Mammary epithelial cell (primary cell): ENCODE measurements around the gene GAK.

Experiments
- EZH2 ChIP-seq: IDR thresholded peaks from 2 replicates; pipeline ENCODE4 v1.6.1; 2012; ENCODE audit warnings: low read length, inconsistent platforms, borderline replicate concordance
- TF ChIP-seq, protein P1 (sequence below), 2 donors: IDR thresholded peaks in 1 of 2; conservative IDR thresholded peaks in 1 of 2; 2 replicates each; pipeline ENCODE4 v1.5.1; 2011 to 2012; ENCODE audit warnings: inconsistent platforms in 2 of 2, low read length in 2 of 2, mild to moderate bottlenecking in 2 of 2, control low read depth in 1 of 2, low read depth in 1 of 2; ENCODE audit not compliant: insufficient read depth in 1 of 2; ENCODE audit errors: extremely low read depth in 1 of 2

DNA sequence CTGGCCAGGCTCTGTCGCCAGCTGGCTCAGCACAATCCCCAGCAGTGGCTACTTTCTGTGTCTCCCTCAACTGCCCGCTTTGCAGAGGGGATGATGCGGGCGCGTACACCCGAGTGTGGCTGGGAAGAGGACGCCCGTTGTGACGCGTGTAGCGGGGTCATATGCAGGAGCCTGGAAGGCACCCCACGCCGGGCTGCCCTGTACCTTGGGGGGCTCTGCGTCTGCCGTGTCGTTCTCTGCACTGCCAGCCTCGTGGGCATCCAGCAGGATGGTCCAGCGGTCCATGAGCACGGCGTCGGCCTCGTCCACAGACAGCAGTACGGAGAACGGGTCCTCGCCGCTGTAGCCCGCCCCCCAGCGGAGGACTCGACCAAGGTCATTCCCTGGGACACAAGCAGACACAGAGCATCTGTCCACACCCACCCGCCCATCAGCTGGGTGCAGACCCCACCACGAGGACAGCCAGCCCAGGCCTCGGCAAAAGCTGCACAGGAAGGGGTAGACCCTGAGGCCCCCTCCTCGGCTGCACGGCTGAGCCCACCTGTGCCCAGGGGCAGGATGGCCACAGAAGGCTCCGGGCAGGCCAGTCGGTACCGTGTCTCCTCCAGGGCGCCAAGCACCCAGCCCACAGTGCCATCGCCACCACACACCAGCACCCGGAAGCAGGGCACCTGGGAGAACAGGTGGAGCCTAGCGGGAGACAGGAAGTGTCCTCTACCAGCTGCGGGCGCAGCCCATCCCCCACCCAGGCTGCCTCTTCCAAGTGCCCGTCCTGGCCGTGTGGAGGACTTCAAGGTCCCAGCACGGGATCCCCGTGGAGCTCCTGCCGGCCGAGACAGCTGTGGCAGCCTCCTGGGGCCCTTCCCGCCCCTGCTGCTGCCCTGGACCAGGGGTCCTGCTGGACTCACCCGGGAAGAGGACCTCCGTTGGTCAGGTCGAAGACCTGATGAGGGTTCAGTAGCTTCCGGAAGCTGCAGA lies 30.4 kb upstream of the GAK start:
- TF ChIP-seq, protein P1, sequence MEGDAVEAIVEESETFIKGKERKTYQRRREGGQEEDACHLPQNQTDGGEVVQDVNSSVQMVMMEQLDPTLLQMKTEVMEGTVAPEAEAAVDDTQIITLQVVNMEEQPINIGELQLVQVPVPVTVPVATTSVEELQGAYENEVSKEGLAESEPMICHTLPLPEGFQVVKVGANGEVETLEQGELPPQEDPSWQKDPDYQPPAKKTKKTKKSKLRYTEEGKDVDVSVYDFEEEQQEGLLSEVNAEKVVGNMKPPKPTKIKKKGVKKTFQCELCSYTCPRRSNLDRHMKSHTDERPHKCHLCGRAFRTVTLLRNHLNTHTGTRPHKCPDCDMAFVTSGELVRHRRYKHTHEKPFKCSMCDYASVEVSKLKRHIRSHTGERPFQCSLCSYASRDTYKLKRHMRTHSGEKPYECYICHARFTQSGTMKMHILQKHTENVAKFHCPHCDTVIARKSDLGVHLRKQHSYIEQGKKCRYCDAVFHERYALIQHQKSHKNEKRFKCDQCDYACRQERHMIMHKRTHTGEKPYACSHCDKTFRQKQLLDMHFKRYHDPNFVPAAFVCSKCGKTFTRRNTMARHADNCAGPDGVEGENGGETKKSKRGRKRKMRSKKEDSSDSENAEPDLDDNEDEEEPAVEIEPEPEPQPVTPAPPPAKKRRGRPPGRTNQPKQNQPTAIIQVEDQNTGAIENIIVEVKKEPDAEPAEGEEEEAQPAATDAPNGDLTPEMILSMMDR (conservative IDR thresholded peaks at IDR 0.05 in 1 of 2, IDR thresholded peaks at IDR 0.05 in 1 of 2; ENCODE audit: extremely low read depth in 1 of 2, insufficient read depth in 1 of 2, low read depth in 1 of 2, low read length in 2 of 2), result no peak
- no peak for TF ChIP-seq EZH2
